ENCODE measurements around the gene EPN3. TPM values are rescaled to one million over a fixed set of nuclear protein-coding genes. Genes with fewer than 3 reads are reported as not detected.

The EPN3 gene
- polyA plus RNA-seq, 1 donor (not counting 4 experiments of a cell fraction or from before 2014, with no cell fraction given): 66.7 TPM

DNA sequence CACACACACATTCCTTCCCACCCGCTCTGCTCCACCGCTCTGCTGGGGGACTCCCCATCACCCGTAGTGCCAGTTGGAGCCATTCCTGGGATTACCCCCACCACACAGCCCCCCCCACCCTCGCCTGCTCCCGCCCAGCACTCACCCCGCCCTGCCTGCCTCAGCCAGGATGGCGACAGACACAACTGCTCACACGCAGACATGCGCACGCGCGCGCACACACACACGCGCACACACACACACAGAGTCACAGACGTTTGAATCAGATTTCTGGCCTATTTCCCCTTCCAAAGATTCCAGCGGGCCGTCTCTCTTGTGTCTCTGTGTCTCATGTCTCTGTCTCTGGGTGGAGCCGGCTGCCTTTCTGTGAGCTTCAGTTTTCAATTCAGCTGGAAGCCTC is 32.4 kb downstream of the EPN3 start:
- Histone ChIP-seq H3K4me2 (ENCODE audit: control insufficient read depth, extremely low read depth, insufficient read depth, low read depth, low read length) (no peak overlapping the region), H4K20me1 (ENCODE audit: control insufficient read depth, extremely low read depth, insufficient read depth, low read length) (no peaks in the 10 kb centered on the region), H3K9me1 (ENCODE audit: control insufficient read depth, extremely low read depth, insufficient read depth, low read length) (no peaks in the 10 kb centered on the region), H3K4me1 (ENCODE audit: control insufficient read depth, extremely low read depth, insufficient read depth, low read length) (peaks cover 7% of the 10 kb centered on the region), H3K36me3 (ENCODE audit: control insufficient read depth in 2 of 2, extremely low read depth in 1 of 2, insufficient read depth in 2 of 2, low read length in 2 of 2) (no peaks in the 10 kb centered on the region), H3K27me3 (ENCODE audit: control insufficient read depth, extremely low read depth, insufficient read depth, low read length) (peaks cover 59% of the 10 kb centered on the region), H3K9ac (ENCODE audit: control insufficient read depth, extremely low read depth, insufficient read depth, low read length) (no peak overlapping the region), H3K4me3 (ENCODE audit: control insufficient read depth in 2 of 3, extremely low read depth in 1 of 3, insufficient read depth in 2 of 3, low read depth in 1 of 3, low read length in 3 of 3) (no peak overlapping the region), H3K27ac (ENCODE audit: control insufficient read depth, insufficient read depth, low read length) (no peak overlapping the region), H3K79me2 (ENCODE audit: control insufficient read depth, insufficient read depth, low read length) (no peaks in the 10 kb centered on the region), H3K9me3 (ENCODE audit: control insufficient read depth, low read depth, low read length) (no peaks in the 10 kb centered on the region), H2AFZ (ENCODE audit: control insufficient read depth, low read length) (no peak overlapping the region)
- dilution Hi-C loops (cut with MboI; ENCODE audit: extremely low pct_ligation_motif_present, low sequenced_read_pairs): no loop called here
- TF ChIP-seq EZH2 (IDR thresholded peaks at IDR 0.05; ENCODE audit: low read length) (no peak), CTCF (optimal IDR thresholded peaks at IDR 0.05 in 1 of 3, IDR thresholded peaks at IDR 0.05 in 1 of 3, conservative IDR thresholded peaks at IDR 0.05 in 1 of 3; ENCODE audit: extremely low read depth in 1 of 3, insufficient read depth in 2 of 3, low read length in 3 of 3) (no peak)
- FAIRE-seq (no peak), DNase-seq (ENCODE audit: low read depth, low spot score) (no peak)

DNA sequence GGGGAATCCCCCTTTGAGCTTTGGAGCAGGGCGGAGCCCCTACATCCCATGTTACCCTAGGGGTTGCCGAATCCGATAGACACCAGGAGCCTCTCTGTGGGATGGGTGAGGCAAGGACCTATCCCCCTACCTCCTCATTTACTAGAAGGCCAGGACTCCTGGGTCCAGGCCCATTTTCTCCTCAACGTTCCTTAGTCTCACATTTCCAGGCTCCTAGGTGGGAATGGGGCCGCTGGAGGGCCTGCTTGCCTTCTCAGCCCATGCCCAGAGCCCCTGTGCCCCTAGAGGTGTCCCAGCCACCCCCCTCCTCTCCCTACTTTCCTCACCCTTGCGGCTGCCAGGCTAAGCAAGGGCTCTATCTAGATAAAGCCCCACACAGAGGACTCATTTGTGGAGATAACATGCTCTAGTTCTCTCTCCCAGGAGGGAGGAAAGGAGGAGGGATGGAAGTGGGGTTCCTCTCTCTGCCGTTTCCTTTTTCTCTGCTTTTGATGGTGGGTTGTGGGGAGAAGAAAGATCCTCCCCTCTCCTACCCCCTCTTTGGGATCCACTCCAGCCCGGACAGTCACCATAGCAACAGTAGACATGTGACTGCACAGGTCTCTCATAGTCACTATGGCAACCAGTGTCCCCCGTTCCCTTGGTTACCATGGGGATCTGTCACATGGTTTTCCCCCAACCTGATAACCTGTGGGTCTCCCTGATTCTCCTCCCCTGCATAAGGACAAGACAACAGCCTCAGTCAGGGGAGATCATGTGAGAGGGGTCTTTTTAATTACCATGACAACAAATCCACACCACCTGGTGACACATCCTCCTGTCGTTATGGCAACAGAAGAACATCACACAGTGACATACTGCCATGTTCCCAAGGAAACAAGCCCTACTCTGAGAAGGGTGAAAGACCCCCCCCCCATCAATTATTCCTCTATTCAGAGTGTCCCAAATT is 33.1 kb downstream of the EPN3 start:
- H3K4me3 ChIP-seq (ENCODE audit: control insufficient read depth in 2 of 3, extremely low read depth in 1 of 3, insufficient read depth in 2 of 3, low read depth in 1 of 3, low read length in 3 of 3): no peak overlapping the region
- H3K27me3 ChIP-seq (ENCODE audit: control insufficient read depth, extremely low read depth, insufficient read depth, low read length): peaks cover 55% of the 10 kb centered on the region
- TF ChIP-seq EZH2 (IDR thresholded peaks at IDR 0.05; ENCODE audit: low read length) (no peak), CTCF (optimal IDR thresholded peaks at IDR 0.05 in 1 of 3, IDR thresholded peaks at IDR 0.05 in 1 of 3, conservative IDR thresholded peaks at IDR 0.05 in 1 of 3; ENCODE audit: extremely low read depth in 1 of 3, insufficient read depth in 2 of 3, low read length in 3 of 3) (no peak)
- H3K79me2 ChIP-seq (ENCODE audit: control insufficient read depth, insufficient read depth, low read length): no peaks in the 10 kb centered on the region
- H3K9me3 ChIP-seq (ENCODE audit: control insufficient read depth, low read depth, low read length): no peaks in the 10 kb centered on the region
- no peak overlapping the region for H3K27ac ChIP-seq (ENCODE audit: control insufficient read depth, insufficient read depth, low read length)
- no peak for FAIRE-seq
- dilution Hi-C loops (cut with MboI; ENCODE audit: extremely low pct_ligation_motif_present, low sequenced_read_pairs): no loop called here
- H3K9me1 ChIP-seq (ENCODE audit: control insufficient read depth, extremely low read depth, insufficient read depth, low read length): no peaks in the 10 kb centered on the region
- H3K9ac ChIP-seq (ENCODE audit: control insufficient read depth, extremely low read depth, insufficient read depth, low read length): no peak overlapping the region
- no peaks in the 10 kb centered on the region for H4K20me1 ChIP-seq (ENCODE audit: control insufficient read depth, extremely low read depth, insufficient read depth, low read length)
- peaks cover 4% of the 10 kb centered on the region for H3K4me1 ChIP-seq (ENCODE audit: control insufficient read depth, extremely low read depth, insufficient read depth, low read length)
- no peak overlapping the region for H2AFZ ChIP-seq (ENCODE audit: control insufficient read depth, low read length)
- no peak for DNase-seq (ENCODE audit: low read depth, low spot score)
- no peaks in the 10 kb centered on the region for H3K36me3 ChIP-seq (ENCODE audit: control insufficient read depth in 2 of 2, extremely low read depth in 1 of 2, insufficient read depth in 2 of 2, low read length in 2 of 2)
- H3K4me2 ChIP-seq (ENCODE audit: control insufficient read depth, extremely low read depth, insufficient read depth, low read depth, low read length): no peak overlapping the region

Measured in keratinocyte (primary cell).